ENCODE measurements around the gene B4GALT2.
A peak's percentile ranks its signal among the peaks of the same experiment; 100 is the strongest.

B4GALT2 gene

DNA sequence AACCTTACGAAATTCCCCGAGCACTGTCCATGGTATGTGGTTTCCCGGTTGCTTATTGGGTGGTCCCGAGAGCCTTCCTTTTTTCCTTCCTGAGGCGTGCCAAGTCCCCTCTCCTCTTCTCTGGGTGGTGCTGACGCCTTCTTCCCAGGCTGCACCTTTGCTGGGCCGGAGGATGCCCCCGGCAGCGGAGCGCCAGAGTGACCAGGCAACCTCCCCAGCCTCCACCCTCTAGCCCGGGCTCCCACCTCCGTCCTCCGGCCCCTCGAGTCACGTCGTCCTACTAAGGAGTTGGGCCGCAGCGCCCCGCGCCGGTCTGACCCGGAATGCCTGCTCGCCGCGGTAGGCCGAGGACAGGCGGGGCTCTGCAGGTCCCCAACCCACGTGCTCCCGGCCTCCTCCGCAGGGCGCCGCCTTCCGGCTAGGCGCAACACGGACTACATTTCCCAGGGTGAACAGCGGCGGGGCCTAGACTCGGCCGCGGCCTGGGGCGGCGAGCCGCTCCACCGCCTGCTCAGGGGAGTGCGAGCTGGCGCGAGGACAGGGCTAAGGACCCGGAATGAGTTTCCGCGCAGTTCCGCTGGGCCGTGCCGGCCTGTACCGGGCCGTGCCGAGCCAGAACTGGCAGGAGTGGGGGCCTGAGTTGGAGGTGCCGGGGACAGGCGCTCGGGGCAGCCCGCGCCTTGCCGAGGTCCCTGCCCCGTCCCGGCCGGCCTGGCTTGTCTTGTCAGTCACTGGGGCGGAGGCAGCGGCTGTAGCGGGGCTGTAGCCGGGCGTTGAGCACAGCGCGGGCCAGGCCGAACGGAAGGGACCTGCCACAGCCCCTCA is 32.6 kb upstream of the B4GALT2 start, which contains the start of gene IPO13:
Gene IPO13 (plus strand): TSS at position 715 of the 825 bp plus-strand sequence. CDS start 651 bp downstream, outside the sequence.
- DNase-seq (ENCODE audit: low read depth, low spot score) = peak; percentile 78

DNA sequence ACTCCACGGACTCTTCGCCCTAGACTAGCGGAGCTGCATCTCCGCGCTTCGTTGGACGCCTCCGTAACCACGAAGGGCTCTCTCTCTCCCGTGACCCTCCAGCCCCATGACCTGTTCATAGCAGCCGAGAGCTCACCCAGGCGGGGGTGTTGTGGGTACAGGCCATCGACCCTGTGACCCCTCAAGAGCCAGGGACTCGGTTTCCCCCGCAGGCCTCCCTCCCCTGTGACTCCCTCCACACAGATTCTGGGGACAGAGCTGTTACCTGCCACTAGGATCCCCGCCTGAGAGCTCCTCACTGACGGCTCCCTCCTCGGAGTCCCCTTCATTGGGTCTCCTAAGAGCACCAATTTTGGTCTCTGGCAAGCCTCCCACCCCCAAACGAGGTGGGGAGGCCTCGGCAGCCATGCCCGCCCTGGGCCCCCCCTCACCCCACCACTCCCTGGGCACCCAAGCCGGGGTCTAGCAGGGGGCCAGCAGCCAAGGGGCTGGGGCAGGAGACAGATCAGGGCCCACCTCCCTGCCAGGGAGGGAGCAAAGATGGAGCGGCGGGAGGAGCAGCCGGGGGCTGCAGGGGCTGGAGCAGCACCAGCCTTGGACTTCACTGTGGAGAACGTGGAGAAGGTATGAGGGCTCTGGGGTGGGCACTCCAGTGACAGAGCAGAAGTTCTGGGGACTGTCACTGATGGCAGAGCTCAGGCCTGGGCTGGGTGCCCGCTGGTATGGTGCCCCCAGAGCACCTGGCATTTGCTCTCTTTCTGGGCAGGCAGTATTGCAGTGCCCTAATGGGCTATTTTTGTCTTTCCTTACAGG is 31.7 kb upstream of the B4GALT2 start:
- DNase-seq (ENCODE audit: low read depth, low spot score) = no peak

DNA sequence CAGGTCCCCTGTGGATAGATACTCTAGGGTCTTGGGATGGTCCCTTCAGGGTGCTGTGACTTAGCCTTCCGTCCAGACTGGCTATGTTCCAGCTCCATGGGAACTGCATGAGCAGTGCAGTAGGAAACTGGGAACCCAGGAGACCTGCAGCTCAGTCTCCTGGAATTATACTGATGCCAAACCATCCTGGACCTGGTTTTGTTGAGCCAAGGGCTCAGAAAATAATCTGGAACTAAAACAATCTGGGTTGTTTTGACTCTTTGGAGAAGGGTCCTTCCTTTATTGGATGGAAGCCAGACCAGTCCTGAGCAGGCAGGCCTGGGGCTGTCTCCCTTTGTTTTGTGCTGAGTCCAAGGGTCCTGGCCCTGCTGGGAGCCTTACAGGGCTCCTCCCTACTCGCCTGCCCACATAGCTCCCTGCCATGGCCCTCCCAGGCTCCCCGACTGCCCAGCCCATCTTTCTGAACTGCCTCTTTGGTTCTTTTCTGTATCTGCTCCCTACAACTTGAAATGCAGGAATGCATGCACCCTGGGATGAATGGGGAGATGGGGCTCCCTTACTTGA is 31.1 kb upstream of the B4GALT2 start:
- no peak for DNase-seq (ENCODE audit: low read depth, low spot score)

DNA sequence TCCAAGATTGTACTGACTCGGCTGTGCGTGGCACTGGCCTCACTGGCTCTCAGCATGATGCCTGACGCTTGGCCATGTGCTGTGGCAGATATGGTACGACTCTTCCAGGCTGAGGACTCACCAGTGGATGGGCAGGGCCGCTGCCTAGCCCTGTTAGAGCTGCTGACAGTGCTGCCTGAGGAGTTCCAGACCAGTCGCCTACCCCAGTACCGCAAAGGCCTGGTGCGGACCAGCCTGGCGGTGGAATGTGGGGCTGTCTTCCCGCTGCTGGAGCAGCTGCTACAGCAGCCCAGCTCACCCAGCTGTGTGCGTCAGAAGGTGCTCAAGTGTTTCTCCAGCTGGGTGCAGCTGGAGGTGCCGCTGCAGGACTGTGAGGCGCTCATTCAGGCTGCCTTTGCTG is 29.3 kb upstream of the B4GALT2 start:
- DNase-seq (ENCODE audit: low read depth, low spot score) = no peak

DNA sequence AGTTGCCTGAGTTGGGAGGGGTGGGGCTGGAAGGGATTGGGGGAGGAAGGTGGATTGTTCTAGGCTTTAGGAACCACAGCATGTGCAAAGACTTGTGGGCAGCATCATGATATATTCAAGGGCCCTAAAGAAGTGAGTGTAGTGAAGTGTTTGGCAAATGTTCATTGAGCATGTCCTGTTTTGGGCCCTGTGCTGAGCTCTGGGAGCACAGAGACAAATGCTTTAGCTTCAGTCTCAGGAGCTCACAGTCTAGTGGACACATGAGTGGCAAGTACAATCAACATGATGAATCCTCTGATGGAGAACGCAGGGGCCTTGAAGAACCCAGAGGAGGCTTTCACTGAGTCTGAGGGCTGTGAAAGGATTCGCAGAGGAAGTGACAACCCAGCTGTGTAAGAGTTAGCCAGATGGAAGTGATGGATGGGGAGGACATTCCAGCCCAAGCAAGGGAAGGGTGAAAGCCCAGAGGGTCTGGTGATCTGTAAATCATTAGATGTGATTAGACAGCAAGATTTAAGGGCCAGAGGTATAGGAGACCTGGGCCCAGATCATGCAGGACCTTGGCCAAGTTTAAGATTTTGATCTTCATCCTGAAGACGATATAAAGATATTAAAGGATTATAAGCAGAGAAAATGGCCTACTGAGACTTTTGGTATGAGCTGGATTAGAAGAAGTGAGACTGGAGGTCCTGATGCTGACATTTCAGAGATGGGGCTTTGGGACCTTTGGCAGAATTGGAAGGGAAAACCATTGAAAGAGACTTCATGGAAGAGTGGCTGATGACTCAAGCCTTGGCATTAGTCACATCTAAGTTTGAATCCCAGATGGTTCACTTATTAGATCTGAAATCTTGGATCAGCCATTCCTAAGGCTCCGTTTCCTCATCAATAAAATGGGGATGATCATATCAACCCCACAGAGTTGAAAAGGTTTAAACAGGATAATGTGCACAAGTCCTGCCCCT is 27.7 kb upstream of the B4GALT2 start:
- no peak for DNase-seq (ENCODE audit: low read depth, low spot score)

DNA sequence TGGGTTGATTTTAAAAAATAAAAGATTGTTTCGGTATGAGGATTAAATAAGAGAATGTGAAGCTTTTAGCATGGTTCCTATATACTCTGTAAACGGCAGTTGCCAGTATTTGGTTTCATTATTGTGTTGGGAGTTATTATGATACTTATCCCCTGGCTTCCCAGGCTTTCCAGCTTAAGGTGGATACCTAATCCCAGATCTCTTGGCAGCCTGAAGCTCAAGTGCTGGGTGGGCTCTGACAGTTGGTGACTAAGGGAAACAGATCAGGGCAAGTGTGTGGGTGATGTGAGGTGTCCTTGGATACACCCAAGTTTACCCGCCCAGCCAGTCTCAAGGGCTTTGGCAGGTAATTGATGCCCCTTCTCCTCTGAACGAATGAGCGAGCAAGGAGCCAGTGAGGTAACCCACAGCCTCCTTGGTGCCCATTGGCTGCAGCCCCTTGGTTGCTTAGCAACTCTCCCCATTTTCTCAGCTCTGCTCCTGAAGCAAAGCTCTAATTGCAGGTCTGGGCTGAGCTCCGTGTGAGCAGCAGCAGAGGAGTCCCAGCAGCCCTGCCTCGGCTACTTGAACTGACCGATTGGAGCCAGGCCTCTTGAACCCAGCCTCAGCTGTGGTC is 26.2 kb upstream of the B4GALT2 start:
- no peak for DNase-seq (ENCODE audit: low read depth, low spot score)

DNA sequence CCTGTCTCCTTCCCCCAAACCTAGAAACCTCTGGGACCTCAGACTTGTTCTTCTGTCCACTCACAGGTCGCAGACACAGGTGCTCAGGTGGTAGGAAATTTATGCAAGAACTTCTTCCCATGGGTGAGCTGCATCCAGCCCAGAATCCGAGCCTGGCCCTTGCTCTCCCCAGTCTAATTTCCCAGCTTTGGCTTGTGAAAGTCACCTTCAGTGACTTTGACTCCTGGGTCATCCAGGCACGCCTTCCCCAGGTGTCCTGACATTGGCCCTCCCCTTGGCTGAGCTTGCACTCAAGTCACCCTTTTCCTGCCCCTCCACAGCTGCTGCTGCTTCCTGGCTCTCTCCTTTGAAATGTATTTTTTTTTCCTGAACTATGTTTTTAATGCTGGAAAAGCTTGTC is 25.6 kb upstream of the B4GALT2 start:
- no peak for DNase-seq (ENCODE audit: low read depth, low spot score)

DNA sequence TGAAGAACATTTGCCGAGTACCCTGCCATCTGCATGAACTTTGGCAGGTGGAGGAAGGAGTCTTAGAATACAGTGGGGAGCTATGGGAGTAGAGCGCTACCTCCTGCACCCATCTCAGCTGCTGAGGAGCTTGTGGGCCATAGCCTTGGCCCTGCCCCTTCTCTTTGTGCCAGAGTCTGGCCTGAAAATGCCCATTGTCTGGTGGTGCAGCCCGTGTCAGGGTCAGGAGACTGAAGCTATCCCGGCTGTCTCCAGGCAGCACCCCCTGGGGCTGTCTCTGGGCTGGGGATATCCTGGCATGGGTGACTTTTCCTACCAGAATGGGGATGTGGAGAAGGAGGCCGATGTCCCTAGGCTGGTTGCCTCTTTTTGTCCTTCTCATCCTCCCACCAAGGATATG is 25.0 kb upstream of the B4GALT2 start:
- no peak for DNase-seq (ENCODE audit: low read depth, low spot score)

DNA sequence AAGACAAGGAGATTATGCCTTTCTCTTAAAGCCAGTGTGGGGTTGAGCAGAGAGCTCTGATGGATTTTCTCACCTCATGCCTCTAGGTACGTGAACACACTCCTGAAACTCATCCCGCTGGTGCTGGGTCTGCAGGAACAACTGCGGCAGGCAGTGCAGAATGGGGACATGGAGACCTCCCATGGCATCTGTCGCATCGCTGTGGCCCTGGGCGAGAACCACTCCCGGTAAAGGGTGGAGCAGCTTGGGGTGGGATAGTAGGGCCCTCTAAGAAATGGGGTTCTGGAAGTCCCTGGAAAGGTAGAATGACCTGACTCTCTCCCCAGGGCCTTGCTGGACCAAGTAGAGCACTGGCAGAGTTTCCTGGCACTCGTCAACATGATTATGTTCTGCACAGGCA is 22.8 kb upstream of the B4GALT2 start:
- no peak for DNase-seq (ENCODE audit: low read depth, low spot score)

DNA sequence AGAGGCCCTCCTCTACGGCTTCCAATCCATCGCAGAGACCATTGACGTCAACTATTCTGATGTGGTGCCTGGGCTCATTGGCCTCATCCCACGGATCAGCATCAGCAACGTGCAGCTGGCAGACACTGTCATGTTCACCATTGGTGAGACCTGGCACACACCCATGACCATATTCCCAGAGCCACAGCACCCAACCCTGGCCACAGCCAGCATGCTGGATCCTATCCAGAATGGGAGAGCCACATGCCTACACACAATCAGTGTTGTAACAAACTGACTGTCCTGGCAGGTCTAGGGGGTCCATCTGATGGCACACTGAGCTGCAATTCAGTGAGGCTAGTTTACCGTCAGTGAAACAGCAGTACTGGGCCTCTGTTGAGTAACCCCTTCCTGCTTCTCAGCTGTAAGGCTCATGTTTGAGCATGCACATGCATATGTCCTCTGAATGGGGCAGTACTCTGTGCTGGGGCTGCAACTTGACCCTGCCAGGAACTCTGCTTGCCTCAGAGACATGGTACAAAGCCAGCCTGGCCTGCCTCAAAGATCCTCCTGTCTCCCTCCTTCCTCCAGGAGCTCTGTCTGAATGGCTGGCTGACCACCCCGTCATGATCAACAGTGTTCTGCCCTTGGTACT is 21.5 kb upstream of the B4GALT2 start:
- no peak for DNase-seq (ENCODE audit: low read depth, low spot score)

DNA sequence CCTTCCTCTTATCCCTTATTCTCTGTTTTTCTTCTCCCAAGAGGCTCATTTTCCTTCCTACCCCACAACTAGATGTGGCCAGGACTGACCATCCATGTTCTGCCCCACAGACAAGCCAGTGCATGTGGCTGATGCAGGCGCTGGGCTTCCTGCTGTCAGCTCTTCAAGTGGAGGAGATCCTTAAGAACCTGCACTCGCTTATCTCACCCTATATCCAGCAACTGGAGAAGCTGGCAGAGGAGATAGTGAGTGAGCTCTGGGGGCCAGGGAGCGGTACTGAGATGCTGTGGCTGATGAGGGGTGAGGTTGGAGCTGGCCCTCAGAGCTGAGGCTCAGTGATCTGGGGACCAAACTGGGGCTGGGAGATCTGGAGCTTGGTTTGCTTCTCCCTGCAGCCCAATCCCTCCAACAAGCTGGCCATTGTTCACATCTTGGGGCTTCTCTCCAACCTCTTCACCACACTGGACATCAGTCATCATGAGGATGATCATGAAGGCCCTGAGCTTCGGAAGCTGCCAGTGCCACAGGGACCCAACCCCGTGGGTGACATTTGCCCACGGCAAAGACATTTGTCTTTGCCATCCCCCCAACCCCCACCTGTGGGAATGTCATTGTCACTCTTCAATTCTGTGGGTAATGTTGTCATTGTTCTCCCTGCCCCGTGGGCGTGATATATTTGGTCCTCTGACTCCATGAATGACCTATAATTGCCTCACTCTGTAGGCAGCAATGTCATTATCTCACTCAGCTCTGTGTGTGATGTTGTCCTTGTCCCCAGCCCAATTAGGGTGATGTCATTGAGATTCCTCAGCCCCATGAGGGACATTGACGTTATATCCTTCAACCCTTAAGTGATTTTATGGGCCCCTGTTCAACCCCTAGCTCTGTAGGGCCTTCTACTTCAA is 20.4 kb upstream of the B4GALT2 start:
- no peak for DNase-seq (ENCODE audit: low read depth, low spot score)

DNA sequence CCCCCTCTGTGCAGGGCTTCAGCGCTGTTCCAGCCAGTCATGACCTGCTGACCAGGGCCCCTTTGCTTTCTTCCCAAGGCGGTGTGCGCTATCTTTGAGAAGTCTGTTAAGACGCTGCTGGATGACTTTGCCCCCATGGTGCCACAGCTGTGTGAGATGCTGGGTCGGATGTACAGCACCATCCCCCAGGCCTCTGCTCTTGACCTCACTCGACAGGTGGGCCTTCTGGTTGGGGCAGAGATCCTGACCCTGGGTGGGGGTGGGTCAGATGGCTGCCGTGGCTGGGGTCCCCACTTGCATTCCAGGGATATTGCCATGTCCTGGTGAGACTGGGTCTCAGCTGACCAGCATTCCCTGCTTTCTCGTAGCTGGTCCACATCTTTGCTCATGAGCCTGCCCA is 18.2 kb upstream of the B4GALT2 start:
- no peak for DNase-seq (ENCODE audit: low read depth, low spot score)

DNA sequence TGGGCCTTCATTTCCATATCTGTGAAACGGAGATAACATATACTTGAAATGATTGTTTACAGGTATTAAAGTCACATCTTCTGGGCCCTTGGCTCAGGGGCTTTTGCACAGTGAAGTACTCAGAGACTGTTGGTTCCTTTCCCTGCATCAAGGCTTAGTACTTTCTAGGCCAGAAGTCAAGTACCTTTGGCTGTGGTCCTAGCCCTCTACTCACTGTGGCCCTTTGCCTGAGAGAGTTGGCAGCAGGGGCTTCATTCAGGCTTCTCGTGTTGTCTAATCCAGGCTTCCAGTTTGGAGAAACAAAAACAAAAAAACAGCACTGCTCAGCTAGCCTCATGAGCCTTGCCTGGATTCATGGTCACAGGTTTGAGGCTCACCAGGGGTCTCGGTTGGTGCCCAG is 17.3 kb upstream of the B4GALT2 start:
- no peak for DNase-seq (ENCODE audit: low read depth, low spot score)

DNA sequence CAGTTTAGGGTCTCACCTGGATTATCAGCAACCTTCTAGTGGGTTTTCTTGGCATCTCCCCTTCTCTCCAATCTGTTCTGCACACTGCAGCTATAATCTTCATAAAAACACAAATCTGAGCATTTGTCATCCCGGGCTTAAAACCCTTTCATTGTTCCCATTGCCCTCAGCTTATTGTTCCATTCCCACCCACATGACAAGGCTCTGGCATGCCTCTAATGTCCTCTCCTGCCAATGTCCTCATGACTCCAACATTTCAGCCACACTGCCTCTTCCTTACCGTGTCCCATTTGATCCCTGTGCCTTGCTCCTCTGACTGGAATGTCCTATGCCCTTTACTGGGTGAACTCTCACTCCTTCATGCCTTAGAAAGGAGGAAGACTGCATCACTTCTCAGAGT is 16.7 kb upstream of the B4GALT2 start:
- no peak for DNase-seq (ENCODE audit: low read depth, low spot score)

DNA sequence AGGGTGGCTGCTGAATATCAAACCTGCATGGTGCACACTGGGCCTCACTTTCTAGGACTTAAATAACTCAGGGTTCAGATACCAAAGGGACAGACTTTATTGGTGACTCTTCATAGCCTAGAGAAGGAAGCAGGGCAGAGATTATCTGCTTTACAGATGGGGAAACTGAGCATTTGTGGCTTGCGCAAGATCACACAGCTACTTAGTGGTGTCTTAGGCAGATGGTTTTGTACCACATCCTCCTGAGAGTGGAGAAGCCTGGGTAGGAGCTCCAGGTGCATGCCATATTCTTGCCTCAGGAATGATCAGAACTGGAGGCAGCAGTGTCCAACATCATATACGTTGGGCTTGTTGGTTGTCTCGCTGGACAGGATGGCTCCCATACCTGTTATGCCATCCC is 16.0 kb upstream of the B4GALT2 start:
- DNase-seq (ENCODE audit: low read depth, low spot score) = no peak

DNA sequence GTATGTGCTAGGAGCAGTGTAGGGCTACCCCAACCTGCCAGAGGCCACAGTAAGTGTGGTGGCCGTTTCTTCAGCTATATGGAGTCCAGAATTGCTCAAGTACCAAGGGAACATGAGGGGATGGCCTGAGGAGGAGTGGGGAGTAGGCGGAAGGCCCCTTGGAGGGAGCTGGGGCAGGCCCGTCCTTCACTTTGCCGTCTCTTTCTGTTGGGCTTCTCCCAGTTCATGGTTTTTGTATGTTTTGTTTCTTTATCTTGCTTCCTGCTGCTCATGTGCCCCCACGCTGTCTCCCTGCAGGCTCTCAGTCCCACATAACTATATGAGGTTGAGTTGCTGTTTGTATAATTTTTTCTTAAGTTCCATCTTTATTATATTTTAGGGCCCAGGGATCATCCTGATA is 15.1 kb upstream of the B4GALT2 start:
- DNase-seq (ENCODE audit: low read depth, low spot score) = no peak

DNA sequence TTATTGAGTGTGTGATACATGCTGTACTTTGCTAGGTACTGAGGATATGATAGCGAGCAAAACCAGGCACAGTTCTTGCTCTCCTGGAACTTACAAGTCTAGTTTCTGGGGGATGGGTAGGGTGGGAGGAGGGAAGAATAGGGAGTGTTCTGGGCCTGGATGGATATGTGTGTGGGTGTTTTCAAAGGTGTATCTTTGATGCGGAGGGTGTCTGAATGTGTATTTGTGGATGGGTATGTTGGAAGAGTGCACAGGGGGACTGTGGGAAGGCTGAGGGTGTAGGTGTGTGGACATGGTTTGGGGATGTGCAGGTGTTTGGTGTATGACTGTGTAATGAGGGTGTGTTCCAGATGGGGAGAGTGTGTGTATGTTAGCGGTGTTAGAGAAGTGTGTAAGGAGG is 13.7 kb upstream of the B4GALT2 start:
- no peak for DNase-seq (ENCODE audit: low read depth, low spot score)

DNA sequence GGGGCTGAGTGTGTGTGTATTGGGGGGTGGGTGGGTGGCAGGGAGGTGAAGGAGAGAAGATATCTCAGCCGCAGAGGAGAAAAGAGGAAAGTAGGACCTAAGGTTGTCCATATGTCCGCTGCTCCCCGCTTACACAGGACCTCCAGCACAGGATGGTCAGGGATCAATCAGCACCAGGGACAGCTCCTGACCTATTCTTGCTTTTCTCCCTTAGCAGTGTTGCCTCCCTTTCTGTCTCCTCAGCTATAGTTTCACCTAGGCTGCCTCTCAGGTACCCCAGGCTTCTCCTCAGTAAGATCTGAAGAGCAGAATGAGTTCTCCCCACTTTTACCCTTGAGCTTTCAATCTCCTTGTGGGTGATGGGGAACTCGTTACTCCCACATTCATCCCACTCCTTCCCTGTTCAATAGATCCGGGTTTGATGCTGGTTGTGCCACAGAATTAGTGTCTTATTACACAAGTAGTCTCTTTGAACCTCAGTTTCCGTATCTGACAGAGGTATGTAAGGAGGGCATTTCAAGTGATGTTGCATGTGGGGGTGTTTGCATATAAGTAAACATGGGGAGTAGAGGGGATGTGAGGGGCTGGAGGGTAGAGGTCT is 10.6 kb upstream of the B4GALT2 start:
- no peak for DNase-seq (ENCODE audit: low read depth, low spot score)

DNA sequence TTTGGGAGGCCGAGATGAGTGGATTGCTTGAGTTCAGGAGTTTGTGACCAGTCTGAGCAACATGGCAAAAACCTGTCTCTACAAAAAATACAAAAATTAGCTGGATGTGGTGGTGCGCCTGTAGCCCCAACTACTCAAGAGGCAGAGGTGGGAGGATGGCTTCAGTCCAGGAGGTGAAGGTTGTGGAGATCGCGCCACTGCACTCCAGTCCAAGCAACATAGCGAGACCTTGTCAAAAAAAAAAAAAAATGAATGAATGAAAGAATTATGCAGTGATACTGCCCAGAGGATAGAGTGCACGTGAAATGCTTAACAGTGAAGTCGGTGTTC is 9.6 kb upstream of the B4GALT2 start:
- no peak for DNase-seq (ENCODE audit: low read depth, low spot score)
